ENCODE measurements around the gene BCKDHA.

Gene BCKDHA

DNA sequence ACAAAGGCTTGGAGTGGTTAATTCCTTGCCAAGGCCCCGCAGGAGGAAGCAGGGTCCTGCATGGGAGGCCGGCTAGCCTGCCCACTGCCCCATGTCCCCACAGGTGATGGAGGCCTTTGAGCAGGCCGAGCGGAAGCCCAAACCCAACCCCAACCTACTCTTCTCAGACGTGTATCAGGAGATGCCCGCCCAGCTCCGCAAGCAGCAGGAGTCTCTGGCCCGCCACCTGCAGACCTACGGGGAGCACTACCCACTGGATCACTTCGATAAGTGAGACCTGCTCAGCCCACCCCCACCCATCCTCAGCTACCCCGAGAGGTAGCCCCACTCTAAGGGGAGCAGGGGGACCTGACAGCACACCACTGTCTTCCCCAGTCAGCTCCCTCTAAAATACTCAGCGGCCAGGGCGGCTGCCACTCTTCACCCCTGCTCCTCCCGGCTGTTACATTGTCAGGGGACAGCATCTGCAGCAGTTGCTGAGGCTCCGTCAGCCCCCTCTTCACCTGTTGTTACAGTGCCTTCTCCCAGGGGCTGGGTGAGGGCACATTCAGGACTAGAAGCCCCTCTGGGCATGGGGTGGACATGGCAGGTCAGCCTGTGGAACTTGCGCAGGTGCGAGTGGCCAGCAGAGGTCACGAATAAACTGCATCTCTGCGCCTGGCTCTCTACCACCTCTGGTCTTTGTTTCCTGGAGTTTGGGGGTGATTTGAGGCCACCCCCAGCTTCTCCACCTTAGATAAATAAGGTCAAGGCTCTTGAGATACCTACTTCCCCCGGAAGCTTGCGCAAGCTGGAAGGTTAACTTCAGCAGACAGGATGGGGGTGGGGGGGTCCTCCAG lies 26.9 kb downstream of the BCKDHA start:
- H3K4me3 ChIP-seq (replicated peaks in 1 of 2; ENCODE audit: low read depth in 2 of 2, low read length in 2 of 2), result no peak overlapping the region
- TF ChIP-seq, protein P1, sequence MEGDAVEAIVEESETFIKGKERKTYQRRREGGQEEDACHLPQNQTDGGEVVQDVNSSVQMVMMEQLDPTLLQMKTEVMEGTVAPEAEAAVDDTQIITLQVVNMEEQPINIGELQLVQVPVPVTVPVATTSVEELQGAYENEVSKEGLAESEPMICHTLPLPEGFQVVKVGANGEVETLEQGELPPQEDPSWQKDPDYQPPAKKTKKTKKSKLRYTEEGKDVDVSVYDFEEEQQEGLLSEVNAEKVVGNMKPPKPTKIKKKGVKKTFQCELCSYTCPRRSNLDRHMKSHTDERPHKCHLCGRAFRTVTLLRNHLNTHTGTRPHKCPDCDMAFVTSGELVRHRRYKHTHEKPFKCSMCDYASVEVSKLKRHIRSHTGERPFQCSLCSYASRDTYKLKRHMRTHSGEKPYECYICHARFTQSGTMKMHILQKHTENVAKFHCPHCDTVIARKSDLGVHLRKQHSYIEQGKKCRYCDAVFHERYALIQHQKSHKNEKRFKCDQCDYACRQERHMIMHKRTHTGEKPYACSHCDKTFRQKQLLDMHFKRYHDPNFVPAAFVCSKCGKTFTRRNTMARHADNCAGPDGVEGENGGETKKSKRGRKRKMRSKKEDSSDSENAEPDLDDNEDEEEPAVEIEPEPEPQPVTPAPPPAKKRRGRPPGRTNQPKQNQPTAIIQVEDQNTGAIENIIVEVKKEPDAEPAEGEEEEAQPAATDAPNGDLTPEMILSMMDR (IDR thresholded peaks at IDR 0.05; ENCODE audit: low read depth, low read length), result no peak
- DNase-seq (ENCODE audit: low read depth in 2 of 2), result no peak

DNA sequence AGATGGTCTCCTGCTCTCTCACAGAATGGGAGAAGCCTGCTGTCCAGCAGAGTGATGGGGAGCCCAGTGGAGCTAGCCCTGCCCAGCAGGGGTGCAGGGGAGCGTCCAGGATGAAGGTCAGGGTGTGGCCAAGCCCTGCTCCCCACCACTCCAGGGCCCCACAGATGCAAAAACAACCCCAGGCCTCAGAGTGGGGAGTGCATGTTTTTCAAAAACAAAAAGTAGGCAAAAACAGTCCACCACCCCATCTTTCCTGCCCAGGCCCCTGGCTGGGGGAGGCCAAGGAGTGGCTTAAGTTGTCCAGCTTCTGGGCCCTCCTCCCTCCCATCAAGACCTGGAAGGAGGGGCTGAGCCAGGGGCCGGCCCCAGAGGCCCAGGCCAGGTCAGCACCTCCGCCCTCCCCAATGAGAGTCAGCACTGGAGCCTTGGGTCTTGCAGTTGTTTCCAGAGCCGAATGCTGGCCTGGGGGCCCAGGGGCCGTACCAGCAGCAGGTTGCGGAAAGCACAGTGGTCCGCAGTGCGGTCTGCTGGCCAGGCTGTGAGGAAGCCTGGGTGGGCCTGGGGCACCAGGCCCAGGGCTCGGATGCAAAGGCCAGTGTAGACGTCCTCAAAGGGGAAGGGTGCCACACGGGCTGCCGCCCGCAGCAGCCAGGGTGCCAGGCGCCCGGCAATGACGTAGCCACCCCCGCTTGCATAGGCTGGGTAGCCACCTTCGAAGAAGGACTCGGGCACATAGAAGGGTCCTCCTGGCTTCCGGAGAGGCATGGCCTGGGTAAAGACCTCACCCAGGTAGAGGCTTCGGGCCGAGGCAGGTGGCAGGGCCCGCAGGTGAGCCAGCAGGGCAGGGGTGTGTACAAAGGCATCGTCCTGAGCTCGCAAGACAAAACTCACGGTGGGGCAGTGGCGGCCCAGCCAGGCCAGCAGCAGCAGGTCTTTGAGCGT lies 27.8 kb downstream of the BCKDHA start:
- DNase-seq (ENCODE audit: low read depth in 2 of 2), result no peak
- TF ChIP-seq, protein P1 (IDR thresholded peaks at IDR 0.05; ENCODE audit: low read depth, low read length), result no peak
- H3K4me3 ChIP-seq (replicated peaks in 1 of 2; ENCODE audit: low read depth in 2 of 2, low read length in 2 of 2), result no peak overlapping the region

- TF ChIP-seq, protein P1 (IDR thresholded peaks at IDR 0.05; ENCODE audit: low read depth, low read length), result no peak
- H3K4me3 ChIP-seq (replicated peaks in 1 of 2; ENCODE audit: low read depth in 2 of 2, low read length in 2 of 2), result peak overlapping the region; percentile 38 to 53
- DNase-seq (ENCODE audit: low read depth in 2 of 2), result no peak
These were observed 28.7 kb downstream of the BCKDHA start for GRCh38 chr19:41426116-41426841.

- DNase-seq (ENCODE audit: low read depth in 2 of 2), result peak; percentile 52 to 79
These were observed 29.5 kb downstream of the BCKDHA start, which contains the start of gene B3GNT8 for GRCh38 chr19:41426952-41427646. TSS of gene B3GNT8 (minus strand) at chr19:41427374. CDS start at chr19:41426778, 596 bp downstream.

DNA sequence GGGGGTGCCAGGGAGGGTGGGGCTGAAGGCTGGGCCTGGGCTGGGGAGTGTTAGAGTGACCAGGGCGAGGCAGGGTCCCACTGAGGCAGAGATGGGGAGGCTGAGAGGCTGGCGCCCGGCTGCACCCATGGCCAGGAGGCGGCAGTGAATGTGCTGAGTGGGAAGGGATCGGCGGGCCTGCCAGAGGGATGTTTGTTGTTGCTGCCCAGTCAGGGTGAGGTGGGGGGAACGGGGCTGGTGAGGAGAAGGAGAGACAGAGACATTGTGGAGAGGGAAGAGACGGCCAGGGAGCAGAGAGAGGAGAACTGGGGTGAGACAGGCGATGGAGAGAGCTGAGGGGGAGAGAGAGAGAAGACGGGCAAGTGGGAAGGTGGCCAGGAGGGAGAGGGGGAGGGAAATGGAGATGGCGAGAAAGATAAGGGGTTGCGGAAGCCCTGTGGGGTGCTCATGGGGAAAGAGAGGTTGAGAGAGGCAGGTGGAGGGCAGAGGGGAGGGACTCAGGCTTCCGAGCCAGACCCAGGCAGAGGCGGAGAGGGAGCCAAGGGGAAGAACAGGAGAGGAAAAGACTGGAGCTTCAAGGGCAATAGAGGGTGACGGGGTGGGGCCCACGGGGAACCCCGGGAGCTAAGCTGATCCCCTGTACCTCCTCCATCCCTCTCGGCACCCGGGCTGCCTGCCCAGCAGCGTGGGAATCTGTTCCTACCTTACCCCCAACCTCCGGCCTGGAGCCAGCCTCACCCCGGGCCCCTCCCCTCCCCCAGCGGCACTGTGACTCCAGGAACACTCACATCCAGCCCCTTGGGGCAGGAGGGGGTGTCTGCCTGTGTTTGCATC lies 30.2 kb downstream of the BCKDHA start:
- peak overlapping the region; percentile 29 to 53 for H3K4me3 ChIP-seq (replicated peaks in 1 of 2; ENCODE audit: low read depth in 2 of 2, low read length in 2 of 2)
- DNase-seq (ENCODE audit: low read depth in 2 of 2), result no peak
- TF ChIP-seq, protein P1 (IDR thresholded peaks at IDR 0.05; ENCODE audit: low read depth, low read length), result no peak

More at GRCh38 chr19:41426952-41427646, 29.5 kb downstream of the BCKDHA start, which contains the start of gene B3GNT8:
- TF ChIP-seq, protein P1 (IDR thresholded peaks at IDR 0.05; ENCODE audit: low read depth, low read length), result no peak
- H3K4me3 ChIP-seq (replicated peaks in 1 of 2; ENCODE audit: low read depth in 2 of 2, low read length in 2 of 2), result peak within 1 kb of the TSS; percentile 38 to 53
